HG02973 (cell line): Measurements from ENCODE around the gene HEMGN.
"Not testable (repeated sequence)": the region's sequence is repeated elsewhere in the genome, so short reads cannot be mapped to it uniquely, and the experiment has no call there.

Experiments
- ATAC-seq: cut with Tn5 transposase; IDR thresholded peaks from one replicate; pipeline ENCODE4 v1.9.1; 2021; ENCODE audit warnings: moderate library complexity; ENCODE audit not compliant: unreplicated experiment

Gene HEMGN

DNA sequence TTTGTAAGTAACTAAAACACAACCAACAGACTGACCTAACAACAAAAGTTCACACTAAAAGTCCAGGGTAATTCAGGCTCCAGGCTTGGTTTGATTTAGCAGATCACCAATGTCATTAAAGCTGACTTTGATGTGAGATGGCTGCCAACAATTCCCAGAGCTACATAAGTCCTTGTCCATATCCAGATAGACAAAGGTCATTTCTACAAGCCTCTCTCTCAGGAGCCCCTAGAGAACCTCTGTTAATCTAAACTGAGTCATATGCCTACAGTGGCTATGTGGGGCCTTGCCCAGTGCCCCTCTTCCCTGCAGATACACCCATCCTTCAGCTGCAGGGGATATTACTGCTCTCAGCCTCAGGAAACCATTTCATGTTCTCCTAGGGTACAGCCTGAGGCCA is 26.9 kb upstream of the HEMGN start:
- ATAC-seq, result no peak

DNA sequence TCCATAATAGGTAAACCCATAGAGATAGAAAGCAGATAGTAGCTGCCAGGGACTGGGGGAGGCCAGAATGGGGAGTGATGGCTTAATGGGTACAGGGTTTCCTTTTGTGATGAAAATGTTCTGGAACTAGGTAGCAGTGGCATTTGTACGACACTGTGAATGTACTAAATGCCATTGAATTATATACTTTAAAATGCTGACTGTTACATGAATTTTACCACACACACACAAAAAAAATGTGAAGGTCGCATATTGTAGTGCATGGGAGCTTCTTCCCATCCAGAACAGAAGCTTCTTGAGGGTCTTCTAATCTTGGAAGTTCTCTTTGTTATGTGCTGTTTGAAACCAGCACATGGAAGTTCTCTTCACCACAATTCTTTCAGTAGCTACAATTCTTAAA is 25.3 kb upstream of the HEMGN start:
- ATAC-seq, result no peak

DNA sequence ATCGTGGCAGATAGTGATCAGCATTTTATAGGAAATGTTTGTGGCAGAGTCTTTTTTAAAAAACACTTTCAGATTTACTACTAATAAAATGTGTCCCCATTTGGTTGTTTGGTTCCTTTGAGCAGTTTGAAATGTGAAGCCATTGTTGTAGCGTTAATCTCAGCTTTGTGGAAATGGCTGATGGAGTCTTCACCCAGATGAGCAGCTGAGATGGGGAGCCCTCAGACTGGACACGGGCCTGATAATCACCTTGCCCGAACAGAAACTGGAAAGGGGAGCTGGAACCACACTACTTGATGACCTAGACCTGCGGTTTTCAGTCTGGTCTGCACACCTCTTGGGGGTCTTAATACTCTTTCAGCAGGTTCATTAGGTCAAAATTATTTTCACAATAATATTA is 24.6 kb upstream of the HEMGN start:
- no peak for ATAC-seq

DNA sequence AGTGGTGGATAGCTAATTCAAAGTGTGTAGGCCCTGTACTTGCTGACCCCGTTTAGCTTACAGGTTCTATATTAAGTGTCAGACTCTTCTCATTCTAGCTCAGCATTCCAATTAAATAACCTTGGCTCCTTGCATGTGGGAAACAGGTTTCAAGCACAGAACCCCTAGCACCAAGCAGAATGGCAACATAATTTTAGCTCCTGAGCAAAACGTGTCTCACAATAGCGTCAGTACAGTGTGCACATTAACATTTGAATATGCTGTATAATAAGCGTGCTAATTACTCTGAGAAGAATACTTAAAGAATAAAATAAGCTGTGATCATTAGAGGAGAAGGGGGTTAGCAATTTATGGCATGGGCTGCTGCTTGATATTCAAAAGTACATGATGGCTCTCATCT is 24.2 kb upstream of the HEMGN start:
- ATAC-seq, result no peak

DNA sequence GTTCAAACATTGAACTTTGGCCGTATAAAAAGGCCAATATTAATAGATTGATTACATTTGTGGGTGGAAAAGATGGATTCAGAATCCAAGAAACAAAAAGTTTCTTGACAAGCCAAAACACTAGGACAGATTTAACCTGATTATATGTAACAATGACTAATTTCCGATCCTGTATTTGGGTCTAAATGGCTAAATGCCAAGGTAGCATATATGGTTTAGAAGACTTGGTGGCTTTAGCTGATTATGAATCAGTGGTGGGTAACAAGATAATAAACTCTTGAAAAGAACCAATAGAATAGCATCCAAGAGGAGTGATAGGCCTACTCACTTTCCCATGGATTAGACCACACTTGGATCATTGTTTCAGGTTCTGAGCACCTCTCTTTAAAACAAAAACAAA is 23.4 kb upstream of the HEMGN start:
- no peak for ATAC-seq

DNA sequence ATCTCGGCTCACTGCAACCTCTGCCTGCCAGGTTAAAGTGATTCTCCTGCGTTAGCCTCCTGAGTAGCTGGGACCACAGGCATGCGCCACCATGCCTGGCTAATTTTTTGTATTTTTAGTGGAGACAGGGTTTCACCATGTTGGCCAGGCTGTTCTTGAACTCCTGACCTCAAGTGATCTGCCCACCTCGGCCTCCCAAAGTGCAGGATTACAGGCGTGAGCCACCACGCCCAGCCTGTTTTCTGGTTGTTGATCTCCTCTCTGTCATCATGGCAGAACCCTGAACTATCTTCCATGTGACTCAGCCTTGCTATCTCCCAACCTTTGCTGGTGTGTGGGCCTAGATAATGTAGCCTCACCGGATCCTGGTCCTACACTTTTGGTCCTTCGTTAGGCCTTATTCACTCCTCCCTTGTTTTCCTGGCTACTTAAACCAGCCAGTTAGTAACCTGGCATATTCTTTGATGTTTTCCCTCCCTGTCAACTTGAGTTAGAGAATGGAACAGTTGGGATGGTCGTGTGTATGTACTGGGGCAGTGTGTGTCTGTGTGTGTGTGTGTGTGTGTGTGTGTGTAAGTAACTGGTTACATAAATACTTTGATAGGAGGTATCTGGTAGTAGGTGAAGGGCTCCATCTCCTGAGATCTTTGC is 22.8 kb upstream of the HEMGN start:
- ATAC-seq, result not testable (repeated sequence)

DNA sequence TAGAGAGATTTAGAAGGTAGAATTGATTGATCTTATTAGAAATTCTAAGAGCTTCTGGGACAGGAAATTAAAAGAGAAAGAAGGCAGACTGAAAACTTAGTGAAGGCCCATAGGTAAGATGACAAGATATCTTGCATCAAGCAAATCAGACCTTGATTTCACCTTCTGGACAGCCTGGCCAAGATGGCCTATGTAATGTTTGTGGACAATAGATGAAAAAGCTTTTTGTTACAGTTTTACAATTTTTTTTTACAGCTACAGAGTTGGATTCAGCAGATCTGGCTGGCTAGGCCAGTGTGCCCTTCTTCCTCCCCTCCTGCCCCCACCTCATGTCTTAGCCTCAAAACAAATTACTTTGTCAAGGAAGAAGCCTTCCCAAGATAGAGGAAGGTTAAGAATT is 21.6 kb upstream of the HEMGN start:
- ATAC-seq, result no peak

DNA sequence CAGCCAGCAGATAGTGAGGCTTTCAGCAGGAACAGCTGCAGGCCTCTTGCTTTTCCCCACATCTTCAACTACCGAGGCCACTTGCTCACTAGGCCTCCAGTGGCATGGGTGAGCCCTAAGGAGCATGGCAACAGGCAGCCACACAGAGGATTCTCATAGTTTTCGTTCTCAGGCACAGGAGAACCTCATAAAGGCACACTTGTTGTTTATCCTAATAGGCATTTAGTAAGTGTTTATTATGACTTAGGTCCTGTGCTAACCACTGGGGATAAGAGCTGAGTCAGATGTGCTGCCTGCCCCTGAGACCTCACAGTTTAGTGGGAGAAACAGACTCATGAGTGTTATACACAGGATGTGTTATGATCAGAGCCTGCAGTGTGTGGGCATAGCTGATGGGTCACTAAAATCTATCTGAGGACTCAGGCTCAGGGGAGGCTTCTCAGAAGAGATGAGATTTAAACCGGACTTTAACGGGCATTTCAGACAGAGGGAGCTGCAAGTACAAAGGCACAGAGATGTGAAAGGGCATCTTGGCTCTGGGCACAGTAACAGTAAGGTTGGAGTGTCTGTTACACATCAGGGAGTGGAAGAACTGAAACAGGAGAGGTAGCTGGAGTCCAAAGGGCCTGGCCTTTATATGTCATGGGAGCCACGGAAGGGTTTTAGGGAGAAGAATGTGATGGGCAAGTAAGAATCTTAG is 21.0 kb upstream of the HEMGN start:
- ATAC-seq, result no peak

DNA sequence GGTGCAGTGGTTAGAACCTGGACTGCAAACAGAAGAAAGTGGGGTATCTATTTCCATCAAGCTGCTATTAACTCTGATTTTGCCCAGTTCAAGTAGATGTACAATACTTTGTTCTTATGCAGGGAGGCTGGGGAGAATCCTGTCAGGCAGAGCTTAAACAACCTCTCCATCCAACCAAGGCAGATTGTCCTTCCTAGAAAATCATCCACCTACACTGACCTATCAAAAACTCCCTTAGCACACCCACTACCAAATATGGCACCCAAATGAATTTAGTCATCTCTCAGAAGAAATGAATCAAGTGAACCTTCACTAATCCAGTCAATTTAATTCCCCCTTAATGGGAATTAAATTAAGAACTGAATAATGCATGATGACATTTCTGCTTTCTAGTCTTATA is 18.4 kb upstream of the HEMGN start:
- ATAC-seq, result no peak

DNA sequence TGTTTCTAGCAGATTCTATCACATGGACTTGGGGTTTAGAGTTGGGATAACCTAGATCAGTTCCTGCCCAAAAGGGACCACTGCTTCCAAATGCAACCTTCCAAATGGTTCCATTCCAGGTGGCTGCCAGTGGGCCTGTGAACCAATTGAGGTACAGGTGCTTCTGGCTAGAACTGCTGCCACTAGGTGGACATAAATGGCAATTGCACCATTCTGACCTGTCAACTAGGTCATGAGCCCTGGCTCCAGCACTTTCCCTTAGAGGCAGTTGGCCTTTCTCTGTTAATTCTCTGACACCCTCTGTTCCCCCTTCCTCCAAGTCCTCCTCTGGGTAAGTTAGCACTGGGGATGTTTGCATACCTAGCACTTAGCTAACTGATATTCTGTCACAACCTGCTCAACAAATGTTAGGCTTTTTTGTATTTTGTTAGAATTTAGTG is 16.6 kb upstream of the HEMGN start:
- peak; percentile 80 for ATAC-seq

DNA sequence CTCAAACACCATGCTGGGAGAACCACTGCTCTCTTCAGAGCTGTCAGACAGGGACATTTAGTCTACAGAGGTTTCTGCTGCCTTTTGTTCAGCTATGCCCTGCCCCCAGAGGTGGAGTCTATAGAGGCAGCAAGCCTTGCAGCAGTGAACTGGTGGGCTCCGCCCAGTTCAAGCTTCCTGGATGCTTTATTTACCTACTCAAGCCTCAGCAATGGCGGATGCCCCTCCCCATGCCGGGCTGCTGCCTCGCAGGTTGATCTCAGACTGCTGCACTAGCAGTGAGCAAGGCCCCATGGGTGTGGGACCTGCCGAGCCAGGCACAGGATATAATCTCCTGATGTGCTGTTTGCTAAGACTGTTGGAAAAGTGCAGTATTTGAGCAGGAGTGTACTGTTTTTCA is 12.9 kb upstream of the HEMGN start:
- ATAC-seq, result not testable (repeated sequence)

DNA sequence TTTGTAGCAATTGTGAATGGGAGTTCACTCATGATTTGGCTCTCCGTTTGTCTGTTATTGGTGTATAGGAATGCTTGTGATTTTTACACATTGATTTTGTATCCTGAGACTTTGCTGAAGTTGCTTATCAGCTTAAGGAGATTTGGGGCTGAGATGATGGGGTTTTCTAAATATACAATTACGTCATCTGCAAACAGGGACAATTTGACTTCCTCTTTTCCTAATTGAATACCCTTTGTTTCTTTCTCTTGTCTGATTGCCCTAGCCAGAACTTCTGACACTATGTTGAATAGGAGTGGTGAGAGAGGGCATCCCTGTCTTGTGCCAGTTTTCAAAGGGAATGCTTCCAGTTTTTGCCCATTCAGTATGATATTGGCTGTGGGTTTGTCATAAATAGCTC is 9.1 kb upstream of the HEMGN start:
- ATAC-seq, result not testable (repeated sequence)

DNA sequence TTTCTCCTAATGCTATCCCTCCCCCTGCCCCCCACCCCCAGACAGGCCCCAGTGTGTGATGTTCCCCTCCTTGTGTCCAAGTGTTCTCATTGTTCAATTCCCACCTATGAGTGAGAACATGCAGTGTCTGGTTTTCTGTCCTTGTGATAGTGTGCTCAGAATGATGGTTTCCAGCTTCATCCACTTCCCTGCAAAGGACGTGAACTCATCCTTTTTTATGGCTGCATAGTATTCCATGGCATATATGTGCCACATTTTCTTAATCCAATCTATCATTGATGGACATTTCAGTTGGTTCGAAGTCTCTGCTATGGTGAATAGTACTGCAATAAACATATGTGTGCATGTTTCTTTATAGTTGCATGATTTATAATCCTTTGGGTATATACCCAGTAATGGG is 7.5 kb upstream of the HEMGN start:
- not testable (repeated sequence) for ATAC-seq

DNA sequence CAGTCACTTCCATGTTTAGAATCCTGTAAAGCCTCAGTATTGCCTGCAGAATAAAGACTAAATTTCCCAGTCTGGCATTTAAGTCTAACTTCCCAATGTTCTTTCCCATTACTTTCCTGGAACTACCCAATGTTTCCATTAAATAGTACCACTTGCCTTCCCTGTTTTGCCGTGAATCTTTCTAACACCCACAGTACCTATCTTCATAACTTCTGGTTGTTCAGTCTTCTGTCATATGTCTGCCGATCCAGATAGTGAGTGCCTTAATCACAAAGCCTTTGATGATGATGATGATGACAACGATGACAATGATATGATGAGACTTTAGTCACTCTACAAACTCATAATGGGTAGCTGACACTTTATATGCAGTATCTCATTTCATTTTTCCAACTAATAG is 6.6 kb upstream of the HEMGN start:
- ATAC-seq, result no peak

DNA sequence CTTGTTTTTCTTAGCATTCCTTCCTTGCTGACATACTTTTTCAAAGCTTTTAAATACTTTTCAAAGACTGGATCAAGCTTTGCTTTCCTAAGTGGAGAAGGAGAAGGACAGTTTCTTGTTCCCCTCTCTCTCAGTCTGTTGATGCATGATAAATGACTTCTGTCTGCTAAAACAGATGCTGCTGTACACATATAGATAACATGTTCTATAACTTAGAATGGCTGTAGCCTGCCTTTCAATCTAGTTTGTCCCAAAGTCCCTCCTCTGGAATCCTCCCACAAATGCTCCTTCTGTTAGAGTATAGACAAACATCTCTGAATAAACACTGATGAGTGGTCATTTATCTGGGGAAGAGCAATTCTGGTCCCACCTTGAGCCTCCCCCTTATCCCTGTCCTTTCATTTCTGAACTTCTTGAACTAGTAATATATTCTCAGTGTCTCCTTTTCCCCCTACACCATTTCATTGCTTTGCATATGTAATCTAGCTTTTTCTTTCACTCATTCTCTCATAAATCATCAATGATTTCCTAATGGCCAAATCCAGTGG is 5.4 kb upstream of the HEMGN start:
- ATAC-seq, result no peak

DNA sequence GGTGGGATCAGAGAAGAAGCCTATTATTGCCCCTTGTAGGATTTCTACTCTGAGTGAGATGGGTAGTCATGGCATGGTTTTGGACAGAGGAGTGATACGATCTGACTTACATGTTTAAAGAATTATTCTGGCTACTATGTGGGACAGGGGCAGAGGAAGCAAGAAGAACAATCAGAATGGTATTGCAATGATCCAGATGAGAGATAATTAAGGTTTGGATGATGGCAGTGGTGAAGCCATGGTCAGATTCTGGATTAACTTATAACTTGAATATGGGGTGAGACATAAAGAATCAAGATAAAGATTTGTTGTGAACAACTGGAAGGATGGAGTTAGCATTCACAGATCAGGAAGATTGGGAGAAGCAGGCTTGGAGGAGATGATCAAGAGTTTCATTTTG is 3.4 kb upstream of the HEMGN start:
- no peak for ATAC-seq

DNA sequence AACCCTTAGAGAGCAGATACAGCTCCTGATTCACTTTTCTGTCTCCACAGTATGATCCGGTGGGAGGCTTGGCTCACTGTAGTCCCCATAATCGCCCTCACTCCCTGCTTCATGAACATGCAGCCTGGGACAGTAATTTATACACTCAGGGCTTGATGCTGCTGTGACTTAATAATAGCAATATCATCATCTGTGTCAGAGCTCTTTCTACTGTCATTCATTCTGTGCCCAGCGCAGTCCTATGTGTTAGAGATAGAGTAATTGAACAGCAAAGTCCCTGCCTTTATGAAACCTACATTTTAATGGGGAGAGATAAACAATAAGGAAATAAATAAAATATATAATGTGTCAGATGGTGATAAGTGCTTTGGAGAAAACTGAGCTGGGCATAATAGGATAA is 2.8 kb upstream of the HEMGN start:
- ATAC-seq, result no peak

DNA sequence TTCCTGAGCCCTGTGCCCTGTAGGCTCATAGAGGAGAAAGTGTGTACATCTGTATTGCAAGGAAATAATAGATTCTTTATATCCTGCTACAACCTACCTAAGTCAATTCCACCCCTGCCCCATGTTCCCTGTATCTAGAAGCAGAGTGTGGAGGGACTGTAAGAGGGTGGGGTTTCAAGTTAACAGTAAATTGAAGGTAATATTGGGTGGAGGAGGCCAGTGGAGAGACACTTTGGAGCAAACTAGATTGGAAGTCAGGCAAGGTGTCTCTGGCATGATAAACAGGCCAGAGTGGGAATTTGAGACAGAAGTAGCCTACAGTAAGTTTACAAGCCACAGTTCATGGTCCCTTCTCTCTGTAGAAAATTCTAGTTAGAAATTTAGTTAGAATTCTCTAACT is 2.3 kb upstream of the HEMGN start:
- no peak for ATAC-seq

DNA sequence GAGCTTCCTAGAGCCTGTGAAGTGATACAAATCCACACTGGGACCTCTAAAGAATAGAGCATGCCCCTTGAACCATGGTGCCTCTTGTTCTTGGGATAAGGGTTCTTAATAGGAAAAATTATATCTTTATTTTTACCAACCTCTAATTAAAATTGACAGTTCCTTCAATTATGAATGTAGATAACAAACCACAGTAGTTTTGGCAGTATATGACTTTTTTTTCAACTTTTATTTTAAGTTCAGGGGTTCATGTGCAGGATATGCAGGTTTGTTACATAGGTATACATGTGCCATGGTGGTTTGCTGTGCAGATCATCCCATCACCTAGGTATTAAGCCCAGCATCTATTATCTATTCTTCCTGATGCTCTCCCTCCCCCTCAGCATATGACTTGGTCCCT is 974 bp downstream of the HEMGN start:
- ATAC-seq, result no peak

DNA sequence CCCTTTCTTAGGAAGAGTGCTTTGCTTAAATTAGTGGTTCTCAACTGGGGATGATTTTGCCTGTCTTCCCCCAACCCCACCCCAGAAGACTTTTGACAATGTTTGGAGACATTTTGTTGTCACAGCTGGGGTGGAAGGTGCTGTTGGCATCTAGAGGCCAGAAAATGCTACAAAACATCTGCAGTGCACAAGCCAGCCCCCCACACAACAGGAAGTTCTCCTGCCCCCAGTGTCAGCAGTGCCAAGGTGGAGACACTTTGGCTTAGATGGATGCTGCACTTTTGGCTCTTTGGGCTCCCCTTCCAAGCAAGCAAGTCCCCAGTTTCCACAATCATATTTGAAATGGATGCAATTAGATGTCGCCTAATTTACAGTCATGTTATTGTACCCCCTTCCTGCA is 2.7 kb downstream of the HEMGN start:
- no peak for ATAC-seq

DNA sequence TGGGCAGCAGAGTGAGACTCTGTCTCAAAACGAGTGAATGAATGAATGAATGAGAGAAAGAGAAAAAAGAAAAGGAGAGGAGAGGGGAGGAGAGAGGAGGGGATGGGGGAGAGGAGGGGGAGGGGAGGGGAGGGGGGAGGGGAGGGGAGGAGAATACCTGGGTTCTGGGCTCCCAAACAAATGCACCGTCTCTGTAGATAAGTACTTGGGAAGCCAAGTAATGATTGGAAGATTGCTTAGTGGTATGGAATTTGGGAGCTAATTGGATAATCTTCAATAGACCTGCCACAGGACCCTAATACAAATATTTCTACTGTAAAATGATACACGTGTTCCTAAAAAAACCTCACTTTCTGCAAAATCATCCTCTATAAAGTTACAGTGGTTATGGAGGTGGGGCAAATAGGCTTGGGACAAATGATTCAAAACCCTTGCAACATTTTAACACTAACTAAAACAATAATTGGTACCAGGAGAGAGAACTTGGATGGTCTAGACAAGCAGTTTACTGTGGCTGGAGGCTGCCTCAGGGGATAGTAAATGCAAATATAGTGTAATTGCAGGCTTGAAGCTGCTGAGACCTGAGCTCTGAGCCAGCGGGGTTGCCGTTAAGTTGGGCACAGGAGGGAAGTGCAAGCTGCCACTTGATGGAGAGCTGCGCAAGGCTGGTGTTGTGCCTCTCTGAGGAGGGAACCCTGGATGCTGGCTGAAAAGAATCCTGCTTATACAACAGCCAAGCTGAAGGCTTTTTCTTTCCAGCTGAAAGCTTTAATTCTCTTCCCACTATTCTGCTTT is 3.5 kb downstream of the HEMGN start:
- ATAC-seq, result no peak
